HG02678 (cell line): ENCODE measurements around the gene WWOX.

Source experiments
- ATAC-seq: cut with Tn5 transposase; IDR thresholded peaks from one replicate; pipeline ENCODE4 v1.9.1; 2021; ENCODE audit warnings: mild to moderate bottlenecking, moderate library complexity; ENCODE audit not compliant: unreplicated experiment

Gene WWOX

DNA sequence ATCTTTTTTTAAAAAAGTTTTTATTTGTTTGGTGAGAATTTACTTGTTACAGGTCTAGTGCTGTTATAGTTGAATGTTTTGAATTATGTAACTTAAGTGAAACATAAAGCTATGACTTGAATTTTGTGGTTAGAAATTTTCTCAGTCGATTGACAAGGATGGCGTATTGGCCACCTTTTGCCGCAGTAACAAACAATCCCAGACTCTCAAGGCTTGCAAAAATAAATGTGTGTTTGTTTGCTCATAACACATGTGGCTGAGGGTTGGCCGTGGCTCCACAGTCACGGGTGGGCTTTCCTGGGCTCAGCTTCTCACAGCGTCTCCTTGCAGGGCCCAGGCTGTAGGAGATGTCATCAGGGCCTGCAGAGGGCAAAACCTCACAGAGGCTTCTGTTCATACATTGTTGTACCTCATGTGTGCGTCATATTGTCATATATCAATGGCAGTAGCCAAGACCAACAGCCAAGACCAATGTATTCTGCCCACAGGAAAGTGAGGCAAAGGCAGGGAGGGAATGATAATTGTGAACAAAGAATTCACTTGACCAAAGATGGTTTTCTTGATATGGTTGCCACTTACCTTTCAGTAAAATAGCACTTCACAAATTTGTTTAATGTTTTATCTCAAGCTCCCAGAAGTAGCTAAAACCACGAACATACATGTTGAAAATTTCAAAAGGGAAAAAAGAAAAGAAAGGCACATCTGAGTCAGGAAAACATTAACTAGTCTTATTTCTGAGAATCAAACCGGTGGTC is 93.5 kb downstream of the WWOX start:
- no peak for ATAC-seq

DNA sequence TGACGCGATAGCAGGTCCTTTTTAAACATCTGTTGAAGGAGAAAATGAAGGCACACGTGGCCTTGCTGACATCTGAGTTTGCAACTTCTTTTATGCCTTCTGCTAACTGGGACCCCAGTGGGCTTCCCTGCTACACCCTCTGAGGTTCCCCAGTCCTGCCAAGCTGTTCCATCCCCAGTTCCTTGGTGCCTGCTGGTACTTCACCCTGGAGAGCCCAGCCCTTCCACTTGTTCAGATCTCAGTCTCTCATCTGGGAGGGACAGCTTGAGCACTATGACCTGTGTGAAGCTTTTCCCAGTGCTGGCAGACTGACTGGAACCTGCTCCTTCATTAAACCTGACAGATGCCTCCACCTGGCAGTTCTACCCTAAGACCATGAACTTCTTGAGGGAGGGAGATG is 95.5 kb downstream of the WWOX start:
- ATAC-seq: no peak

DNA sequence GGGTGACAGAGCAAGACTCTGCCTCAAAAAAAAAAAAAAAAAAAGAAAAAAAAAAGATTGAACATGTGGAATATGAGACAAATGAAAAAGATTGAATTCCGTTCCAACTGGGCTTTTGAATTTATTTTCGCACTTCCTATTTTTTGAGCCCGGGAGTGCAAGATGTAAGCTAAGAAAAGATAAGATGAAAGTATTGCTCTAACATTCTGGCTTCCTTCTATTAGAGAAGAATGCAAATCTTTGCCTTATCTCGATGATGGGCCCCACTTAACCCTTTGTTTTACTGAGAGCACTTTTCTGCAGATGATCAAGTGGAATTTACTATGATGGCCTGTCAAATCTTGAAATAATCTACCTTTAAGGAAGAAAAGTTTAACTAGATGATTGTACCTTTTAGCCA is 96.3 kb downstream of the WWOX start:
- no peak for ATAC-seq

DNA sequence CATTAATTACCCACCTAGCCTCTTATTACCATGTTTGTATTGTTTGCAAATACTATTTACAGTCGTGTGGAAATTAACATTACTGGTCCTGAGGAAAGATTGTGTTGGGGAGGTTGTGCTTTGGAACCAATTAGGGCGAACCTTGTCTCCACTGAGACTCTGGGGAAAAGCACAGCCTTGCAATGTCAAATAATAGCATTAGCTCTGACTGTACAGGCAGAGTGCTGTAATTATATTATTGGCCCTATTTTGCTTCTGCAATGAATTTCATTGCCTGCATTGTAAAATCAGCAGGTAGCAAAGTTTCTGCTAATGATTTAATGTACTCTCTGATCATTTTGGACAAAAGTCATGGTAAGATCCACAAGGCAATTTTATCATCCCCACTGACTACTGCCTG is 97.0 kb downstream of the WWOX start:
- ATAC-seq: no peak

DNA sequence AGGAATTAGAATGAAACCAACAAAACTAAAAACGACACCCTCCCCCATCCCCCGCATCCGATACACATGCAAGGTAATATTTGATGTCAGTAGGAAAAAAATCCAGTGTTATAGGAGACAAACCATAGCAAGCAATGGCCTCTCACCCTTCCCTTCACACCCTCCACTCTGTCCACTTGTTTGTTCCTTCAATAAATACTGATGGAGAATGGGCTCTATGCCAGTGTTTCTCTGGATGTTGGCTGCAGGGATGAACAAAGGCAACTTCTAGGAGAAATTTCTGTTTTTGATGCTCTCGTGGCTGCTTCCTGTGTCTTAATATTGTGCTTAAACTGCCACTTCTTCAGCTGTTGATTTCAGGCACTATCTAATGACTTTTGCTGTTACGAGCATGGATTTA is 98.8 kb downstream of the WWOX start:
- no peak for ATAC-seq

DNA sequence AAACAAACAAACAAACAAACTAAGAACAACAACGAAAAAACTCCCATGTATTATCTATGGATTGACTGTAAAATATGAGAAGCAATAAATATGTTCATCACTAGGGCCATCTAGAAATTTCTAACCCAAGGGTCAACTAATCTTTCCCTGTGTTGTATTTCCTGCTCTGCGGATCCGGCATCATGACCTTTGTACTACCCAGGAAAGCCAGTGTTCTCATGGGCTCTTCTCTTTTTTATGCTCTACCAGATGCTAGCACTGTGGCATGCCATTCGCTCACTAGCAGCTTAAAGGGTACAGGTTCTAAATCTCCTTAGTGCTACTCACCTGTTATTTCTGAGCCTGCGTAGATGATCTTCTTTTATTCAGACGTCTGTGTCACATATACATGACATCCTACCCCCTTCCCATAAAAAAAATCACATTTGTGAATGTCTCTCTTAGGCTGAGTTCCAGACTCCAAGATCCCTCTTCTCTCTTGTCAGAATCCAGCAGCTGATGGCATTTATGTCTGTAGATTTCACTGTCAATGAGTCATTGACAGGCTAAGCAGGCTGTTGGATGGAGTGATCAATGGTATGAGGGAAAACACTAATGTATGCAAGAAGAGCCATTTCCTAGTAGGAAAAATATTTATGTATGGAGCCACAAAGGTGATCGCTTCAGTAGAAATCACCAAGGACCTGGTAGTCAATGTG is 100.0 kb downstream of the WWOX start:
- ATAC-seq: no peak

DNA sequence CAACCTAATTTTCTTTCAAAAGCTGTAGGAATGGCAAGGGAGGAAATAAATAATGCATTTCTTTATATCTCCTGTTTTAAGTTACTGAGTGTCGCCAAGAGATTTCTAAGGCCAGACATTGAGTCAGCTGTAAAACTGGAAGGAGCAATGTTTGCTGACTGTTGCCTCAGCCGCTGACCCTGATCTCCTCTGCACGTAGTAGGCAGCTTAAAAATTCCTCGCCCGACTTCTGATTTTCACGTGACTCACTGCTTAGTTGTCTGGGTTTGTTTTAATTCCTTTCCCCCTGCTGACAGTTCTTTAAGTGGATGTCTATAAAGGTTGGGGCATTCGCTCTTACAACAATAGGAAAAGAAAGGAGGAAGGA is 100.6 kb downstream of the WWOX start:
- no peak for ATAC-seq

DNA sequence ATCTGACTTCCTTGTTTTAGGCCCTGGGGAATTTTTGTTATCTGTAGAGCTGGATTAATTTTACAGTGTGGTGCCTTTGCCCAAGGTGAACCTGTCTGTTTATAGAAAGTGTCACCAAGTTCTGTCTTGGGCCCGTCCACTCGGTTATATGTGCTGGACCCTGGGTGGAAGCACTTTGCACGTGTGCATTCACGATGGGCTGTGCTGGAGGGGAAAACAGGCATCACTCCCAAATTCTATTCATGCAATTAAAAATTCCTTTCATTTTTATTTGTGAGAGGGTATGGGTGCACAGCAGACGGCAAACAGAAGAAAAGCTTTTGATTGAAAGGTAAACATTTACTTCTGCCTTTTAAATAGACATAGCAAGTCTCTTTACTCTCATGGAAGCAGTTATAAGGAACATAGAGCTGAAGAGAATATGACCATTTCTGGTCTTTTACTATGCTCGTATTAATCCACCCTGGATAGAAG is 101.2 kb downstream of the WWOX start:
- ATAC-seq: no peak

DNA sequence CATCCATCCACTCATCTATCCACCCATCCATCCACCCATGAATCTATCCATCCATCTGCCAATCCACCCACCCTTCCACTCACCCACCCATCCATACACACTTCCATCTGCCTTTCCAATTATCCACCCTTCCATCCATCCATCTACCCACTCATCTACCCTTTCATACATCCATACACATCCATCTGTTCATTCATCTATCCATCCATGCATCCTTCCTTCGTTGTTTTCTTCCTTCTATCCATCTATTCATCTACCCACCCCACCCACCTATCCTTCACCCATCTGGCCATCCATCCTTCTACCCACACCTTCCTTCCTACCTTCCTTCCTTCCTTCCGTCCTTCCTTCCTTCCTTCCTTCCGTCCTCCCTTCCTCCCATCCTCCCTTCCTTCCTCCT is 106.1 kb downstream of the WWOX start:
- no peak for ATAC-seq

DNA sequence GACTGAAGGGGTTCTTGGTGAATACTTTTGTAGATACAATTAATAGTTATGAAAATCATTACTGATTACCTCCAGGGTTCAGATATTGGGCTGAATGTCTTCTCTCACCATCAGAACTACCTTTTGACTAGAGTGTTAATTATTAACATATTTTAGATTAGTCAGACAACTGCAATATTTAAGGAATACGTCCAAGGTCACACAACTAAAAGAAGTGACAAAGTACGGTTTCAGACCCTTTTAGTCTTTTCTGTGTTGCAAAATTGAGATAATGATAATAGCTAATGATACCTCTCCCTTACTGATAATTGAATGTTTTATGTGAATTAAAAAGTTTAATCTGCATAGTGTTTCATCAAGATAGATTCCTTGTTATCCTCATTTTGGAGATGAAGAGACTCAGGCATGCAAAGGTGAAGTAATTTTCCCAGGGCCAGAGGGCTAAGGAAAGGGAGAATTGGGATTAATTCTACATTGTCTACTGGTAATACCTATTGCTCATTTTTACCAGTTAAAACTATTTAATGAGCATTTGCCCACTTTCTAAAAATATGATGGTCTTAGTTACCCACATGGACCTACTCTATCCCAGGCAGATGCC is 107.3 kb downstream of the WWOX start:
- no peak for ATAC-seq

DNA sequence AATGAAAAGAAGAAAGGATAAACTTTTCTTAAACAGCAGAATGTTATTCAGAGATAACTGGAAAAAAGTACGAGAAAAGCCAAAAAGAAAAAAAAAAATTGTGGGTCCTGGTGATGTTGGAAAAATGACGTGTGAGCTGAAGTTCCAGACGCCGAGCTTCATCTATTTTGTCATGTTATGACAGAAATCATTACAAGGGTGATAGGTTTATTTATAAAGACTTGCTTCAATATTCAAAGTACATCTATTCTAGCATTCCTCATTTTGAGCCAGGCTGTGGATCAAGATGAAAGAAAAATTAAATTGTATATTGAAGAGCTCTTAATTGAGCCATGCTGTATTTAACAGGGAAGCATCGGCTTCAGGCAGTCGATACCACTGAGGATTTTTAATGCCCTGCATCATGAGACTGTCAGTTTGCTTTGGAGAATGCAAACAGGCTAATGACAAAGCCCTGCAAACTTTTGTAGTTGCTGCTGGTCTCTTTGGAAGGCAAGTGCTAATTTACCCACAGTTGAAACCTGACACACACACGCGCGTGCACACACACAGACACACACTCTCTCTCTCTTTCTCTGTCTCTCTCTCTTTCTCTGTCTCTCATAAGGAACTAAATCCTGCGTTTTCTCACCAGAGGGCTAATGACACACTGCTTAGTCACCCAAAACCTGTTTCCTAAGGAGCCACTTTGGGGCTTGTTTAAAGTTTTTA is 110.7 kb downstream of the WWOX start:
- ATAC-seq: no peak

DNA sequence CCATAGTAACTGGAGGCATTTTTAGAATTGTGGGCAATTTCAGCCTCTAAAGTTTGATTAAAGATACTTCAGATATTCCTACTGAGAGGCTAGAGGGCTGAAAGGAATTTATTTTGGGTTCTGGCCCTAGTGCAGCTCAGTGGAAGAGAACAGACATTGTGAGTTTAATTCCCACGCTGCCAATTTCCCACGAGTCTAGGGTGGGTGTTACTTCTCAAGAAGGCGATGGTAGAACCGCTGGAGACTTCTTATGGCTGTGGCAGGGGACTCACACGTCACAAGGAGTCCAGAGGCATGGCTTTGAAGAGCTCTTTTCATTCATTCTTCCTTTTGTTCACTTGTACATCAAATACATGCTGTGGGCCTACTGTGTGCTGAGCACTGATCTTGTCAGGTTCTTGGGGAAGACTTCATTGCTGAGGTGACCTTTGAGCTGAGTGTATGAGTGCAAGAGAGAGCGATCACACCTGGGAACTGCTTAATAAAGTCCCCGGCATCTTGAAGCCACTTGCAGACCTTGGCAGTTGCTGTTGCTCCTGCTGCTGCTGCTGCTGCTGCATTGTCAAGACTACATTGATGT is 111.7 kb downstream of the WWOX start:
- ATAC-seq: no peak

DNA sequence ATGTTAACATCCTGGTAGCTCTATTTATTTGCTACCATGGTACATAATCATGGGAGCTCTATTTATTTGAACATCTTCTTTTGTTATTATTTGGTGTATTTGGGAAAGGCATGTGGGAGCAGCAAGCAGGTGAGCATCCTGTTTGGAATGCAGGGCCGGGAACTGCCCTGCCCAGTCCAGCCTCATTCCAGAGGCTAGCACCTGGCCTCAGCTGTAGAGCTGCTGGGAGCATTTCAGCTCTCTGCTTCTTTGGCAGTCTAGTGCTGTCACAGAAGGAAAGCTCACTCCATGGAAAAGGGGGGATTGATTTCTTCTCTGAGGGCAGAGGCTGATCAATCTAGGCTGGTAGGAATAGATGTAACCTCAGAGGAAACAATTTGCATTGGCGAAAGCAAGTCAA is 112.5 kb downstream of the WWOX start:
- ATAC-seq: no peak

DNA sequence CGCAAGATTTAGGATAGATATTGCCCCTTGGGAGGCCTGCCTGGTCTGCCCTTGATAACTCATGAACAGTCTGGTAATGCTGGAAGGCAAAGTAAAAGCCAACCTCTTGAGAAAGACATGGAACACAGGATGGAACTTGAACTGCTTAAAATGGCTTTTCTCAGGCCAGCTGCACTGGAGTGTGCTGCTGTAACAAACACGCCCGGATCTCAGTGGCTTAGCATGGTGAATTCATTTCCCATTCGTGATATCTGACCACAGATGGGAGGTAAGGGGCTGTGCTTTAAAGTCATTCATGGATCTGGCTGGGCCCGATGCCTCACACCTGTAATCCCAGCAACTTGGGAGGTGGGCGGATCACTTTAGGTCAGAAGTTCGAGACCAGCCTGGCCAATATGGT is 113.2 kb downstream of the WWOX start:
- no peak for ATAC-seq

DNA sequence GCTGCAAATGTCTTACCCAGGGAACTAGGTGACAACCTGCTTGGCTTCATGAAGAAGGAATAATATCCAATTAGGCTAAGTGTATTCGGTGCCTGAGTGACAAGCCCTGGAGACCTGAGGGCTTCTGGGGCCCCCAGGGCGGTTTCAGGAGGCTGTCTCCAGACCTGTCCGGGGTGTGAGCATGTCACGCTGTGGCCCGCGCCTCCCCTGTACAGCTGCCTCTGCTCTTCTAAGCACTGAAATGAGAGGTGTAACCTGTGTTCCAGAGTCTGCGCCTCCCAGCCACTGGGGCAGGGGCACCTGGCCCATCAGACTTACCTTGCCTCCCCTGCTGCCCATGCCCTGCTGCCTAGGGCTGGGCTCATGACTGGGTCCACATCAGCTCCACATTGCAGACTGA is 114.3 kb downstream of the WWOX start:
- ATAC-seq: no peak

DNA sequence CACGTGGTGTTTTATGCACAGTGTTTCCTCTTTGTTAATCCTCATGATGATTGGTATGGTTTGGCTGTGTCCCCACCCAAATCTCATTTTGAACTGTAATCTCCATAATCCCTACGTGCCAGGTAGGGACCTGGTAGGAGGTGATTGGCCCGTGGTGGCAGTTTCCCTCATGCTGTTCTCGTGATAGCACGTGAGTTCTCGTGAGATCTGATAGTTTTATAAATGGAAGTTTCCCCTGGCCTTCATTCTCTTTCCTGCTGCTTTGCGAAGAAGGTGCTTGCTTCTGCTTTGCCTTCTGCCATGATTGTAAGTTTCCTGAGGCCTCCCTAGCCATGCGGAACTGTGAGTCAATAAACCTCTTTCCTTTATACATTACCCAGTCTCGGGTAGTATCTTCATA is 115.8 kb downstream of the WWOX start:
- ATAC-seq: no peak

DNA sequence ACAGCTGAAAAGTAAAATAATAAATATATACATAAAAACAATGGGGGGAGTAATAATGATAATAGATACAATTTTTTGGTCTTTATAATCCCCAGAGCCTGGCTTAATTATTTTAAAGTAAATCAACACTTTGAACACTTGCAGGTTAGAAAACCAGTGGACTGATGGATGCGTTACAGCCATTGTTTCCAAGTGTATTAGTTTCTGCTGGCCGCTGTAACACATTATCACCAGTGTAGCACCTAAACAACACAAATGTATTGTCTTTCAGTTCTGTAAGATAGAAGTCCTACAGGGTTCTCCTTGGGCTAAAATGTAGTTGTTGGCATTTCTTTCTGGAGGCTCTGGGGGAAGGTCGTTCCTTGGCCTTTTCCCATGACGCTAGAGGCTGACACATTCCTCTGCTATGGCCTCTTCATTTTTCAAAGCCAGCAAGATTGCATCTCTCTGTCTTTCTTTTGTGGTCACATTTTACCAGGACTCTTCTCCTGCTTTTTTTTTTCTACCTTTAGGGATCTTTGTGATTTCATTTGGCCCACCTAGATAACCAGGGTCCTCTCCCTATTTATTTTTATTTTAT is 116.8 kb downstream of the WWOX start:
- ATAC-seq: no peak

DNA sequence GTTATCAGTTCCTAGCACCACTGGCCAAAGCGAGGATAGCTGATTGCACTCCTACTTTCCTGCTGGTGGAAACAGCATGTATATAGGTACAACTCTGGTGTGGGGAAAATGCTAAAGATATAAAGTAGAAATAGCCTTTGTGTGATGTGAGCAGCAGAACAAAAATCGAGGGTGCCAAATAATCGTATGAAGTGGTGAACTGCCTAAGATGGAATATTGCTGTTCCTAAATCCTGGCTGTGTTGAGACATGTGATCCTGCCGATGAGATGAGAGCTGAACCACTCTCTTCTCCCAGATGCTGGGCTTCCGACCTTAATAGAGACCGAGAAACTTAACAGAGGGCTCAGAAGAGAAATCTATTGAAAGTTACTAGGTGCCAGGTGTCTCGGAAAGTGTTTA is 117.8 kb downstream of the WWOX start:
- ATAC-seq: no peak

DNA sequence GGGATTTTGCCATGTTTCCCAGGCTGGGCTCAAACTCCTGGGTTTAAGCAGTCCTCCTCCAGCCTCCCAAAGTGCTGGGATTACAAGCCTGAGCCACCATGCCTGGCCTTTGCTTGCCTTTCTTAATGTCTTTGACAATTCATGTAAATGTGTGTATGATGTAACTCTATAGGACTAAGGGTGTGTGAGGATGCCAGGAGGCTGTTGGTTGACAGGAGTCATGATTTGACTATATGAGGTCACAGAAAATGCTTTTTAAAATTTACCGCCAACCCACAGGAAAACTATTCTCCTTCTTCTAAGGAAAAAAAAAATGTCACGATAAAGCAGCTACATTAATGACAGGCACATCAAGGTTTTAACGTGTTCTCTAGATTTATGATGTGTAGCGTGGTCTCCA is 118.8 kb downstream of the WWOX start:
- no peak for ATAC-seq

DNA sequence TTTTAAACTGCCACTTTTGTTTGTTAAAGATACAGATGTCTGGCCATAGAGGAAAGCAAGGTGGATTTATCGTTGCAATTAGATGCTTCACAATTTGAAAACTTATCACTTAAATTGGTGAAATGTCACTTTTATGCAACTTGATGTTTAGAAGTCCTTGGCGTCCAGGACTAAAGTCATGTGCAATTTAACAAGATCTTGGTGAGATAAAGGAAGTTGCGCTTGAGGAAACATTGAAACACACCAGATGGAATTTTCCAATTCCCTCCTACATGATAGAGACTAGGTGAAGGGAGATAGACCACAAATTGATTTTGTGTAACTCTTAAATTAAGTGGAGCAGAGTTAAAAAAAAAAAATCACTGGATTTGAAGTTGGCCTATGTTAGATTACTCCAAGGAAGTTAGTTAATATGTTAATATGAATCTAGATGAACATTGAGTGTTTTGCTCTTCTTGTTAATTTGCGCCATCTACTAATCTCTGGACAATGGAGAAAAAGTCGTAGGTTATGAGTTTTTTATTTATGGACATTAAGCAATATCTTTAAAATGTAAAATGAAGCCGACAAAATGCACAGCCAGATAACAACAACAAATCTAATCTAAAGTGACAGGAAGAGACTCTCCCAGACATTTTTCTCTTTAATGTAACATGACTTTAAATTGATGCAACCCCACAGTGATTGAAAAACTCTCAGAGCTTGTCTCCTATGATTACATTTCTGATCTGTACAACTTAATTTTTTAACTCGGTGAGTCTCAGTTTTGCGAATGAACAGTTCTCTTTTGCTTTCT is 119.6 kb downstream of the WWOX start:
- no peak for ATAC-seq
